Measurements from ENCODE around the gene PDLIM7.

PDLIM7 gene

GRCh38 chr5:177483994-177484901, 13.2 kb downstream of the PDLIM7 start:
- no peaks in the 10 kb centered on the region for H3K79me2 ChIP-seq (ENCODE audit: low read length)
- peaks cover 4% of the 10 kb centered on the region; the same call in 1 of the 2 replicates for H3K4me1 ChIP-seq (ENCODE audit: low read length)
- H3F3A ChIP-seq (ENCODE audit: insufficient read depth, low read length) = no peaks in the 10 kb centered on the region
- H3K36me3 ChIP-seq (replicated peaks; ENCODE audit: insufficient read depth, low read length) = no peaks in the 10 kb centered on the region
- H3K4me2 ChIP-seq (ENCODE audit: low read depth, low read length) = no peak overlapping the region
- no peak overlapping the region for H3K4me3 ChIP-seq (ENCODE audit: low read length)
- DNase-seq = no peak
- TF ChIP-seq EZH2 (optimal IDR thresholded peaks at IDR 0.05; ENCODE audit: low read depth, low read length) (no peak), EZH2phosphoT487 (IDR thresholded peaks at IDR 0.05; ENCODE audit: low read length) (no peak)
- TF ChIP-seq, protein P1, sequence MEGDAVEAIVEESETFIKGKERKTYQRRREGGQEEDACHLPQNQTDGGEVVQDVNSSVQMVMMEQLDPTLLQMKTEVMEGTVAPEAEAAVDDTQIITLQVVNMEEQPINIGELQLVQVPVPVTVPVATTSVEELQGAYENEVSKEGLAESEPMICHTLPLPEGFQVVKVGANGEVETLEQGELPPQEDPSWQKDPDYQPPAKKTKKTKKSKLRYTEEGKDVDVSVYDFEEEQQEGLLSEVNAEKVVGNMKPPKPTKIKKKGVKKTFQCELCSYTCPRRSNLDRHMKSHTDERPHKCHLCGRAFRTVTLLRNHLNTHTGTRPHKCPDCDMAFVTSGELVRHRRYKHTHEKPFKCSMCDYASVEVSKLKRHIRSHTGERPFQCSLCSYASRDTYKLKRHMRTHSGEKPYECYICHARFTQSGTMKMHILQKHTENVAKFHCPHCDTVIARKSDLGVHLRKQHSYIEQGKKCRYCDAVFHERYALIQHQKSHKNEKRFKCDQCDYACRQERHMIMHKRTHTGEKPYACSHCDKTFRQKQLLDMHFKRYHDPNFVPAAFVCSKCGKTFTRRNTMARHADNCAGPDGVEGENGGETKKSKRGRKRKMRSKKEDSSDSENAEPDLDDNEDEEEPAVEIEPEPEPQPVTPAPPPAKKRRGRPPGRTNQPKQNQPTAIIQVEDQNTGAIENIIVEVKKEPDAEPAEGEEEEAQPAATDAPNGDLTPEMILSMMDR (IDR thresholded peaks at IDR 0.05; ENCODE audit: low read length) = no peak
- no peak overlapping the region for H2AFZ ChIP-seq (ENCODE audit: low read length)
- no peaks in the 10 kb centered on the region for H3K9me2 ChIP-seq (replicated peaks; ENCODE audit: insufficient read depth, low read length)
- H3K27ac ChIP-seq (ENCODE audit: low read length) = no peak overlapping the region
- no peaks in the 10 kb centered on the region for H3K9me3 ChIP-seq (replicated peaks; ENCODE audit: insufficient read depth, low read length)
- H4K20me1 ChIP-seq (ENCODE audit: insufficient read depth, low read length) = no peaks in the 10 kb centered on the region
- no peaks in the 10 kb centered on the region for H3K27me3 ChIP-seq (replicated peaks; ENCODE audit: insufficient read depth, low read length)
- H3K9ac ChIP-seq (ENCODE audit: low read length) = no peak overlapping the region

- no peak for TF ChIP-seq EZH2 (optimal IDR thresholded peaks at IDR 0.05; ENCODE audit: low read depth, low read length)
- TF ChIP-seq, protein P1 (IDR thresholded peaks at IDR 0.05; ENCODE audit: low read length) = no peak
- no peak for TF ChIP-seq EZH2phosphoT487 (IDR thresholded peaks at IDR 0.05; ENCODE audit: low read length)
- H3K9ac ChIP-seq (ENCODE audit: low read length) = no peak overlapping the region
- H3K79me2 ChIP-seq (ENCODE audit: low read length) = no peaks in the 10 kb centered on the region
- no peaks in the 10 kb centered on the region for H3K36me3 ChIP-seq (replicated peaks; ENCODE audit: insufficient read depth, low read length)
- H3F3A ChIP-seq (ENCODE audit: insufficient read depth, low read length) = no peaks in the 10 kb centered on the region
- H3K4me3 ChIP-seq (ENCODE audit: low read length) = no peak overlapping the region
- no peak overlapping the region for H2AFZ ChIP-seq (ENCODE audit: low read length)
- no peaks in the 10 kb centered on the region for H3K4me1 ChIP-seq (ENCODE audit: low read length)
- H3K4me2 ChIP-seq (ENCODE audit: low read depth, low read length) = no peak overlapping the region
- no peaks in the 10 kb centered on the region for H3K27me3 ChIP-seq (replicated peaks; ENCODE audit: insufficient read depth, low read length)
- H3K27ac ChIP-seq (ENCODE audit: low read length) = no peak overlapping the region
- H4K20me1 ChIP-seq (ENCODE audit: insufficient read depth, low read length) = no peaks in the 10 kb centered on the region
- no peak for DNase-seq
- no peaks in the 10 kb centered on the region for H3K9me2 ChIP-seq (replicated peaks; ENCODE audit: insufficient read depth, low read length)
- H3K9me3 ChIP-seq (replicated peaks; ENCODE audit: insufficient read depth, low read length) = no peaks in the 10 kb centered on the region
These were observed 14.4 kb downstream of the PDLIM7 start for GRCh38 chr5:177483042-177483441.

GRCh38 chr5:177482359-177482795, 15.0 kb downstream of the PDLIM7 start:
- Histone ChIP-seq H3K79me2 (ENCODE audit: low read length) (no peaks in the 10 kb centered on the region), H2AFZ (ENCODE audit: low read length) (no peak overlapping the region), H3K4me2 (ENCODE audit: low read depth, low read length) (no peak overlapping the region), H3K27me3 (replicated peaks; ENCODE audit: insufficient read depth, low read length) (no peaks in the 10 kb centered on the region), H3K9ac (ENCODE audit: low read length) (no peak overlapping the region), H3K4me1 (ENCODE audit: low read length) (no peaks in the 10 kb centered on the region), H3K36me3 (replicated peaks; ENCODE audit: insufficient read depth, low read length) (no peaks in the 10 kb centered on the region), H3K27ac (ENCODE audit: low read length) (no peak overlapping the region), H4K20me1 (ENCODE audit: insufficient read depth, low read length) (no peaks in the 10 kb centered on the region), H3K4me3 (ENCODE audit: low read length) (no peak overlapping the region), H3F3A (ENCODE audit: insufficient read depth, low read length) (no peaks in the 10 kb centered on the region), H3K9me3 (replicated peaks; ENCODE audit: insufficient read depth, low read length) (no peaks in the 10 kb centered on the region), H3K9me2 (replicated peaks; ENCODE audit: insufficient read depth, low read length) (no peaks in the 10 kb centered on the region)
- DNase-seq = no peak
- TF ChIP-seq, protein P1 (IDR thresholded peaks at IDR 0.05; ENCODE audit: low read length) = no peak
- no peak for TF ChIP-seq EZH2 (optimal IDR thresholded peaks at IDR 0.05; ENCODE audit: low read depth, low read length)
- no peak for TF ChIP-seq EZH2phosphoT487 (IDR thresholded peaks at IDR 0.05; ENCODE audit: low read length)

Measured in MM.1S (cell line).